CD4-positive, alpha-beta T cell treated with Interleukin-15 for 4 hours (primary cell): ENCODE data around the gene LSS.
"Not testable (repeated sequence)": the region's sequence is repeated elsewhere in the genome, so short reads cannot be mapped to it uniquely, and the experiment has no call there.

Experiments used
- DNase-seq: peaks from one replicate; pipeline ENCODE4 v3.0.0-alpha.2; 2020; ENCODE audit warnings: low spot score

The LSS gene

DNA sequence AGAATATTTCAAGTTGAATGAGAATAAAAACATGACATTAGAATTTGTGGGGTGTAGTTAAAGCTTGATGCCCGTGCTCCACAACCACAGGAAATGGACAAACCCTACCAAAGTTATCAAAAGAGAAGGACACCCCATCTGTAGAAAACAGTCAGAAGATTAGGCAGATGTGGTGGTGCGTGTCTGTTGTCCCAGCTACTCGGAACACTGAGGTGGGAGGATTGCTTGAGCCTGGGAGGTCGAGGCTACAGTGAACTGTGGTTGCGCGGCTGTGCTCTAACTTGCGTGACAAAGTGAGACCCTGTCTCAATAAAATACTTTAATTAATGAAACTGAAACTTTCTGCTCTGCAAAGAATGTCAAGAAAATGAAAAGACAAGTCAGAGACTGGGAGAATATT is 42.9 kb downstream of the LSS start:
- no peak for DNase-seq

GRCh38 chr21:46184625-46185555 is 43.7 kb downstream of the LSS start:
- peak; percentile 62 for DNase-seq

GRCh38 chr21:46183910-46184624 is 44.5 kb downstream of the LSS start, which contains the start of gene SPATC1L:
TSS of gene SPATC1L (minus strand) at chr21:46184459. CDS start at chr21:46182816, 1,643 bp downstream.
- DNase-seq = peak; percentile 30

- not testable (repeated sequence) for DNase-seq
These were observed 45.2 kb downstream of the LSS start for GRCh38 chr21:46183337-46183909.

DNA sequence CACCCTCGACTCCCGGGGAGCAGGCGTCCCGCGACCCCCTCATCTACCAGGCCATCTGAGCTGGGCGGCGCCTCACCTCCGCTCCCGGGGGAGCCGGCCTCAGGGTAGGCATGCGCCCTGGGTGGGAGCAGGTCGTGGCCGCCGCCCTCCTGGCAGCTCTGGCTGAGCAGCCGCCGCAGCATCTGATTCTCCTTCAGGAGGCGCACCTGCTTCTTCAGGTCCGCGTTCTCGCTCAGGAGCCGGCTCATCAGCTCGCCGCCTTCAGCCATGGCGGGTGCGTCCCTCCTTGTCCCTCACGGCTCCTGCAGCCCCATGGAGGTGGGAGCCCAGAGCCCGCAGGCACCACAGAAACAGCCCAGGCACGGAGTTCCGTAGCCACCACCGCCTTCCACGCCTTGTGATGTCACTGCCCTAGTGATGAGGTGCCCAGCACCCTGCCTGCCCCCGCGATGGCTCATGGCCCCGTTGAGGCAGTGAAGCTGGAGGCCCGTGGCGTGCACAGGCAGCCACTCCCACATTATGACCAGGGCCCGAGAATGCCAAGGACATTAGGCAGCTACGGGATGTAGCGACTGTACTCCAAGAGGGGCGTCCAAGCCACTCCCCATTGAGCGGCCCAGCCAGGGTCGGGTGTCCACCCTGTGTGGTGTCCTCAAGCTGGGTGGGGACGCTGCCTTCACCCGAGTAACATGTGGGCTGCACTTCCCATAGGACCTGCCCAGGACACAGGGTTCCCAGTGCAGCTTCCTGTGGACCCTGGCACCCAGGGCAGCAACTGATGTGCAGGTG is 45.8 kb downstream of the LSS start:
- no peak for DNase-seq

GRCh38 chr21:46181953-46182547 is 46.5 kb downstream of the LSS start:
- DNase-seq = no peak

GRCh38 chr21:46181436-46181835 is 47.1 kb downstream of the LSS start:
- DNase-seq = no peak

- DNase-seq = no peak
These were observed 47.7 kb downstream of the LSS start for GRCh38 chr21:46180778-46181391.

GRCh38 chr21:46180079-46180722 is 48.4 kb downstream of the LSS start:
- DNase-seq = no peak

DNA sequence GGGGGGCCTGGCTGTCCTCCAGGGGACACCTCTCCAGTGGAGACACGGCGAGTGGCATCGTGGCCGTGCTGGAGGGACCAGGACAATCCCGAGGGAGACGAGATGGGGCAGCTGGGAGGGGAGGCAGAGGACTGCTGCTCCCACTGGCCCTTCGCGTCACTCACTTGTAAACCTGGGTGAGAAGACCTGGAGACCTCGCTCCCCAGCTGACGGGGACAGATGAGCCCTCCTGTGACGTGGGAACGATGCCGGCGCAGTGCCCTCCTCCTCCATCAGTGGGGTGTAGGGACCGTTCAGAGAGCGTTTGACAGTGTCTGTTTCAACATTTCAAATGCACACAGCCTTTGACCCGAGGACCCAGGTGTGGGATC is 48.9 kb downstream of the LSS start:
- no peak for DNase-seq

DNA sequence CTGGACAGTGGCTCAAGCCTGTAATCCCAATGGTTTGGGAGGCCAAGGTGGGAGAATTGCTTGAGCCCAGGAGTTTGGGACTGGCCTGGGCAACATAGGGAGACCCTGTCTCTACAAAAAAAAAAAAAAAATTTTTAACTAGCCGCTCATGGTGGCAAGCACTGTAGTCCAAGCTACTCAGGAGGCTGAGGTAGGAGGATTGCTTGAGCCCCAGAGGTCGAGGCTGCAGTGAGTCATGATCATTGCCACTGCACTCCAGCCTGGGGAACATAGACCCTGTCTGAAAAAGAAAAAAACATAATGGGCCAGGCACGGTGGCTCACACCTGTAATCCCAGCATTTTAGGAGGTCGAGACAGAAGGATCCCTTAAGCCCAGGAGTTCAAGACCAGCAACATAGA is 49.6 kb downstream of the LSS start:
- no peak for DNase-seq

- DNase-seq = not testable (repeated sequence)
These were observed 52.0 kb downstream of the LSS start for GRCh38 chr21:46176443-46177129.

DNA sequence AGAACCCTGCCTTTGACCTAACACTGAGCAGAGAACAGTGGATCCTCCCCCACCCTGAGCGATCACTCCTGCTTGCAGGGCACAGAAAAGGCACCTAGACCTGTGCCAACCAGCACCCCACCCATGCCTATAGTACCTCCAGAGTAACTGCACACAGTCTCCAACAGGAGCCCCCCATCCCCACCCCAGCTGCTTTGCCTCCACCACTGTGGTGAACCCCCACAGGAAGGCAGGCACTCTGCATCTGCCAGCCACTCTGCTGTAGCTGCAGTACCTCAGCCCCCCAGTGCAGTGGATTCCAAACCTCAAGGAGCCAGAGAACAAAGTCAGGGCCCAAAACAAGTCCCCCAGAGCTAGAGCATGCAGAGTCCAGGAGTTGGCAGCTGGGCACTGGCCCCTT is 55.0 kb downstream of the LSS start:
- no peak for DNase-seq

- no peak for DNase-seq
These were observed 55.6 kb downstream of the LSS start for GRCh38 chr21:46172863-46173528.

GRCh38 chr21:46171996-46172862 is 56.3 kb downstream of the LSS start:
- DNase-seq = no peak

- no peak for DNase-seq
These were observed 57.0 kb downstream of the LSS start for GRCh38 chr21:46171585-46171984.

DNA sequence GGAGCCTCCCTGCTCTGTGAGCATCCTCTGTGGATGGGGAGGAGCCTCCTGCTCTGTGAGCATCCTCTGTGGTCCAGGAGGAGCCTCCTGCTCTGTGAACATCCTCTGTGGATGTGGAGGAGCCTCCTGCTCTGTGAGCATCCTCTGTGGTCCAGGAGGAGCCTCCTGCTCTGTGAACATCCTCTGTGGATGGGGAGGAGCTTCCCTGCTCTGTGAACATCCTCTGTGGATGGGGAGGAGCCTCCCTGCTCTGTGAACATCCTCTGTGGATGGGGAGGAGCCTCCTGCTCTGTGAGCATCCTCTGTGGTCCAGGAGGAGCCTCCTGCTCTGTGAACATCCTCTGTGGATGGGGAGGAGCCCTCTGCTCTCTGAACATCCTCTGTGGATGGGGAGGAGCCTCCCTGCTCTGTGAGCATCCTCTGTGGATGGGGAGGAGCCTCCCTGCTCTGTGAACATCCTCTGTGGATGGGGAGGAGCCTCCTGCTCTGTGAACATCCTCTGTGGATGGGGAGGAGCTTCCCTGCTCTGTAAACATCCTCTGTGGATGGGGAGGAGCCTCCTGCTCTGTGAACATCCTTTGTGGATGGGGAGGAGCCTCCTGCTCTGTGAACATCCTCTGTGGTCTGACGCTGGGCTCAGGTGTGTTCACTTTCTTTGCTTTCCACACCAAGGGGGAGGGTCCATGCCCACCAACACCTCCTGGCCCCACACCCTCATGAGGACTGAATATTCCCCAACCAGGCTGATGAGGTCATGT is 58.0 kb downstream of the LSS start:
- peak; percentile 16 for DNase-seq
